Measurements from ENCODE around the gene TMEM41B. TPM values are rescaled to one million over a fixed set of nuclear protein-coding genes. Genes with fewer than 3 reads are reported as not detected.

Gene TMEM41B
- total RNA-seq, 1 donor from 2014 or later = 57.4 TPM

GRCh38 chr11:9285850-9286587 lies 28.4 kb downstream of the TMEM41B start:
- H3K4me3 ChIP-seq (ENCODE audit: low read depth, low read length) = no peak overlapping the region
- H3K27me3 ChIP-seq (ENCODE audit: control insufficient read depth, insufficient read depth, low read length) = no peaks in the 10 kb centered on the region
- peaks cover 1% of the 10 kb centered on the region for H3K36me3 ChIP-seq (ENCODE audit: control insufficient read depth, insufficient read depth, low read length)
- DNase-seq (ENCODE audit: low read depth) = no peak
- TF ChIP-seq CTCF (IDR thresholded peaks at IDR 0.05; ENCODE audit: insufficient read depth, low read length, poor library complexity, severe bottlenecking) = no peak

GRCh38 chr11:9280655-9281301 lies 33.6 kb downstream of the TMEM41B start:
- H3K36me3 ChIP-seq (ENCODE audit: control insufficient read depth, insufficient read depth, low read length) = peaks cover 1% of the 10 kb centered on the region
- DNase-seq (ENCODE audit: low read depth) = peak; percentile 57
- no peak overlapping the region for H3K4me3 ChIP-seq (ENCODE audit: low read depth, low read length)
- no peaks in the 10 kb centered on the region for H3K27me3 ChIP-seq (ENCODE audit: control insufficient read depth, insufficient read depth, low read length)
- no peak for TF ChIP-seq CTCF (IDR thresholded peaks at IDR 0.05; ENCODE audit: insufficient read depth, low read length, poor library complexity, severe bottlenecking)

GRCh38 chr11:9277176-9277575 lies 37.2 kb downstream of the TMEM41B start:
- TF ChIP-seq CTCF (IDR thresholded peaks at IDR 0.05; ENCODE audit: insufficient read depth, low read length, poor library complexity, severe bottlenecking) = no peak
- Histone ChIP-seq H3K36me3 (ENCODE audit: control insufficient read depth, insufficient read depth, low read length) (no peaks in the 10 kb centered on the region), H3K27me3 (ENCODE audit: control insufficient read depth, insufficient read depth, low read length) (no peaks in the 10 kb centered on the region), H3K4me3 (ENCODE audit: low read depth, low read length) (no peak overlapping the region)
- DNase-seq (ENCODE audit: low read depth) = no peak

GRCh38 chr11:9276571-9276970 lies 37.8 kb downstream of the TMEM41B start:
- no peak for DNase-seq (ENCODE audit: low read depth)
- H3K4me3 ChIP-seq (ENCODE audit: low read depth, low read length) = no peak overlapping the region
- H3K27me3 ChIP-seq (ENCODE audit: control insufficient read depth, insufficient read depth, low read length) = no peaks in the 10 kb centered on the region
- H3K36me3 ChIP-seq (ENCODE audit: control insufficient read depth, insufficient read depth, low read length) = no peaks in the 10 kb centered on the region
- TF ChIP-seq CTCF (IDR thresholded peaks at IDR 0.05; ENCODE audit: insufficient read depth, low read length, poor library complexity, severe bottlenecking) = no peak

- H3K4me3 ChIP-seq (ENCODE audit: low read depth, low read length) = no peak overlapping the region
- no peak for DNase-seq (ENCODE audit: low read depth)
- H3K36me3 ChIP-seq (ENCODE audit: control insufficient read depth, insufficient read depth, low read length) = no peaks in the 10 kb centered on the region
- no peaks in the 10 kb centered on the region for H3K27me3 ChIP-seq (ENCODE audit: control insufficient read depth, insufficient read depth, low read length)
- no peak for TF ChIP-seq CTCF (IDR thresholded peaks at IDR 0.05; ENCODE audit: insufficient read depth, low read length, poor library complexity, severe bottlenecking)
Observed at GRCh38 chr11:9274499-9275258, 39.7 kb downstream of the TMEM41B start.
